GM19463 (cell line): ENCODE measurements around the gene SKOR2.
"Not testable (repeated sequence)": the region's sequence is repeated elsewhere in the genome, so short reads cannot be mapped to it uniquely, and the experiment has no call there.

Source experiments
- ATAC-seq: cut with Tn5 transposase; IDR thresholded peaks from one replicate; pipeline ENCODE4 v1.9.1; 2021; ENCODE audit warnings: mild to moderate bottlenecking, moderate library complexity; ENCODE audit not compliant: unreplicated experiment

SKOR2 gene

GRCh38 chr18:47204908-47205522 lies 46.4 kb downstream of the SKOR2 start:
- ATAC-seq: no peak

DNA sequence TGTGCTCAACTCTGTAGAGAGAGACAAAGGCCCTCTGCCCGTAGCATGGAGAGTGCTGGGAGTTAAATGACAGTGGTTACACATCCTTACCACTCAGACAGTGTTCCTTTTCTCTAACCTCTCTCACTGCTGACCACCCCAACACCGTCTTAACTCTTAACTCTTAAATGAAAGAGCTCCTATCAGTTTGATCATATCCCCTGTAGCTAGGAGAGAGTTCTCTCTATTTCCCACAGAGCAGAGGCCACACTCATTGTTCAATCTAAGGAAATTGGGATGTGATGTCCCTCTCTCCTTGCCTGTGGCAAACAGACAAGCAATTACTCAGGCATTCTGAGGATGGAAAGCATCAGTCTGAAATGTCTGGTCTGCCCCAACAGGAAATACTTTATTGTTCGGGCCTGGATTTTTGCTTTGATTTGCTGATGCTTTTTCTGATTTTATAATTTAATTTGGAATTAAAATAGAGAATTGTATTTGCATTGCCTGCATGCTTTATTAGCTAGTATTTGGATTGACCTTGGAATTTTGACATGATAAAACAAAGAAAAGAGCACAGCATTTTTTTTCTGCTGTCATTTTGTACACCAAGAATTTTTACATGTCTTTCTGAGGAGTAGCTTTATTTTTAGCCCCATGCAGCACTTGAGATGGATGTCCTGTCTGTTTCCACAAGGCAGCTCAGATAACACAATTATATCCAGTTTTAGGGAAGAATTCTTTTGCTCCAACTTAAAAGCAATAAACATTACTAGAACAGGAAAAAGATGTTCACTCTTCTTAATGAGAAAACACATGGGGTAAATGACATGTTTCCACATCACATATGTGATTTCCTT lies 47.6 kb downstream of the SKOR2 start:
- ATAC-seq: no peak

DNA sequence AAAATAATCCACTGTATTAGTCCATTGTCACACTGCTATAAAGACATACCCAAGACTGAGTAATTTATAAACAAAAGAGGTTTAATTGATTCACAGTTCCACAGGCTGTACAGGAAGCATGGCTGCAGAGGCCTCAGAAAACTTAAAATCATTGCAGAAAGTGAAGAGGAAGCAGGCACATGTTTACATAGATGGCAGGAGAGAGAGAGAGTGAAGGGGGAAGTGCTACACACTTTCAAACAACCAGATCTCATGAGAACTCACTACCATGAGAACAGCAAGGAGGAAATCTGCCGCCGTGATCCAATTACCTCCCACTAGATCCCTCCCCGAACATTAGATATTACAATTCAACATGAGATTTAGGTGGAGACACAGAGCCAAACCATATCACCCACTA lies 55.5 kb downstream of the SKOR2 start:
- not testable (repeated sequence) for ATAC-seq

GRCh38 chr18:47191961-47192360 lies 59.5 kb downstream of the SKOR2 start:
- ATAC-seq: no peak

GRCh38 chr18:47187721-47188120 lies 63.7 kb downstream of the SKOR2 start:
- ATAC-seq: no peak

- ATAC-seq: no peak
Observed at GRCh38 chr18:47184419-47185050, 66.9 kb downstream of the SKOR2 start.

GRCh38 chr18:47182156-47182555 lies 69.3 kb downstream of the SKOR2 start:
- not testable (repeated sequence) for ATAC-seq

- ATAC-seq: no peak
Observed at GRCh38 chr18:47180765-47181164, 70.7 kb downstream of the SKOR2 start.

DNA sequence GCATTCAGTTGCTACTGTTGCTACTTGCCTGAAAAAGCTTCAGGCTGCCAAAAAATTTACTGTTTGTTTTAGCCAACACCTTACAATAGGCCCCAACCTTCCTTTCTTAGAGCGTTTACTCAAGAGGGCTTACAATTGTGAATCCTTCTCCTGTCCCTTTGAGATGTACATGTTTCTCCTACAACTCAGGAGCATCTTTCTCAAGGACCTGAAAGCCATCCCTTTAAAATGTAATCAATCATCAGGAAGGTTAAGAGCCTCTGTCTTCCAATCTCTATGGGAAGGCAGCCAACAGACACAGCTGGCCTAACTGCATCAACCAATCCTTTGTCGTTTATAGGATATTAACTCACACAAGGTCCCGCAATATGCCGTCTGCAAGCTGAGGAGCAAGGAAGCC lies 71.9 kb downstream of the SKOR2 start:
- no peak for ATAC-seq

DNA sequence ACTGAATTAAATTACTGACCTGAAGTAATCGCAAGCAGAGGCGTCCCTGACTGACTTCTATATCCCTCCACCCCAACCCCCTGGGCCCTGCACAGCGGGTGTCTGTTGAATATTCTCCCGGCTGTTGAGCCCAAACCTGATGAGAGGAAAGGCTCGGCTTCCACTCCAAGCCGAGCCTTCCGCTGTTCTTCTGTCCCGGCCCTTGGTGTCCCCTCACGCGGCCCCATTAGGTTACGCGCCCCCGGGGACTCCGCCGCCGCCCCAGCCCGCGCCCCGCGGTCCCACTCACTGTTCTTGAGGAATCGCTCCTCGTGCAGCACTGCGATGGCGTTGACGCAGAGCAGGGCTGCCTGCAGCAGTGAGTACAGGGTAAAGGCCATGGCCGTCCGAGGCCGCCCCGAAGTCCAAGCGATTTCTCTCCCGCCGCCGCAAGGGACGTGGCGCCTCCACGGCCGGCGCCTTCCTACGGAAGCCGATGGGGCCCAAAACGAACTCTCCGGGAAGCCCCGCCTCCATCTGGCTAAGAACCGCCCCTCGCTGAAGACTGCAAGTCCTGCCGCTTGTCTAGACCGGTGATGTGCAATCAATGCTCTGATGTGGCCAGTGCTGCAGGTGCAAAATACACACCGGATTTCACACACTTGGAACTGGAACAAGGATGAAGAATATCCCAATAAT lies 75.4 kb downstream of the SKOR2 start, which contains the start of gene IER3IP1:
TSS of gene IER3IP1 (minus strand) at position 467 of the 678 bp plus-strand sequence. CDS start at position 380, 87 bp downstream.
- ATAC-seq: peak; percentile 82

- ATAC-seq: peak; percentile 4
Observed at GRCh38 chr18:47175283-47175897, 76.1 kb downstream of the SKOR2 start.

DNA sequence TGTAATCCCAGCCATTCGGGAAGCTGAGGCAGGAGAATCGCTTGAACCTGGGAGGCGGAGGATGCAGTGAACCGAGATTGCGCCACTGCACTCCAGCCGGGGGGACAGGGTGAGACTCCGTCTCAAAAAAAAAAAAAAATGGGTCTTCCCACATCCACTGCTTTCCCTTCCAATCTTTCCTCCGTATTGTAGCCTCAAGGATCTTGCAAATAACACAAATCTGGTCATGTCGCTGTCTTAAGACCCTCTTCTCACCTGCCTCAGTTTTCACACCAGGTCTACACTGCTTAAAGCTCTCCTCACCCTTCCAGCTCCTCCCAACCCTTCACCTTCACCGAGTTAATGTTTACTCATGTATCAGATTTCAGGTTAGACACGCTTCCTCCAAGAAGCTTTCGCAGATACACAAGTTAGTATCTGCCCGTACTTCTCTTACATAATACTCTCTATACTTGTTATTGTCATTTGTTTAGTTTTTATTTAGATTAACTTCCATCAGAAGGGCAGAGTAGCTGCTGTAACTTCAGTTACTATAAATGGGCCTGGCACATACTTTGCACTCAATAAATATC lies 76.8 kb downstream of the SKOR2 start:
- no peak for ATAC-seq

DNA sequence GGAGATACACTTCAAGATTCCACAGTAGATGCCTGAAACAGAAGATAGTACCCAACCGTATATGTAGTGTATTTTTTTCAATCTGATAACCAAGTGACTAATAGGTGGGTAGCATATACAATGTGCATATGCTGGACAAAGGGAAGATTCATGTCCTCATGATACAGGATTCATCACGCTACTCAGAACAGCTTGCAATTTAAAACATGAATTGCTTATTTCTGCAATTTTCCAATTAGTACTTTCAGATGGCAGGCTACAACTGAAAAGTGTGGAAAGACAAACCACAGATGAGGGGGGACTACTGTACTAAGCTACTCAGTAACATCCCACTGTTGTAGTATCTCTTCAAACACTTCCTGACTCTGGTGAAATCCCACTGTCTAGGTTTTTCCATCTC lies 79.0 kb downstream of the SKOR2 start:
- no peak for ATAC-seq

- no peak for ATAC-seq
Observed at GRCh38 chr18:47168913-47169312, 82.5 kb downstream of the SKOR2 start.

DNA sequence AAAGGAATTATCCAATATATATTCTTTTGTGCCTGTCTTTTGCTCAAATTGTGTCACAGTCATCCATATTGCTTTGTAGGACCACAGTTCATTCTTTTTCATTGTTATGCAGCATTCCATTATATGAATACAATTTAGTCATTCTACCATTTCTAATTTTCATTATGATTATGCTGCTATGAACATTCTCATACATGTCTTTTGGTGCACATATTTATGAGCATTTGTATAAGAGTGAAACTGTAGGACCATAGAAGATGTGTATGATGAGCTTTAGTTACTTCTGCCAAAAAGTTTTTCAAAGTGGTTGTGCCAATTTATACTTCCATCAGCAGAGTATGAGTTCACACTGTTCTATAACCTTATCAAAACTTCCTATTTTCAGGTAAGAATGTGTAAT lies 83.0 kb downstream of the SKOR2 start:
- no peak for ATAC-seq

- ATAC-seq: peak; percentile 49
Observed at GRCh38 chr18:47166294-47166693, 85.2 kb downstream of the SKOR2 start.

DNA sequence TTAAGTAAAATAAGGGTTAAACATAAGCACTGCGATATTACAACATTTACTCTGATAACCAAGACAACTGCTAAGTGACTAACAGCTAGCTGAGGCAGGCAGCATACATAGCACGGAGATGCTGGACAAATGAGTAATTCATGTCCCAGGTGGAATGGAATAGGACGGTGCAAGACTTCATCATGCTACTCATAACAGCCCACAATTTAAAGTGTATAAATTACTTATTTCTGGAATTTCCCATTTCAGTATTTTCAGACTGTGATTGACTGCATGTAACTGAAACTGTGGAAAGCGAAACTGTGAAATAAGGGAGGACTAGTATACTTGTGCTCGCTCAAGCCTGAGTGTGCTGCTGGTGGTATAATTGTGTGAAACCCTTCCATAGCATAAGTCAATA lies 88.2 kb downstream of the SKOR2 start:
- ATAC-seq: peak; percentile 79

DNA sequence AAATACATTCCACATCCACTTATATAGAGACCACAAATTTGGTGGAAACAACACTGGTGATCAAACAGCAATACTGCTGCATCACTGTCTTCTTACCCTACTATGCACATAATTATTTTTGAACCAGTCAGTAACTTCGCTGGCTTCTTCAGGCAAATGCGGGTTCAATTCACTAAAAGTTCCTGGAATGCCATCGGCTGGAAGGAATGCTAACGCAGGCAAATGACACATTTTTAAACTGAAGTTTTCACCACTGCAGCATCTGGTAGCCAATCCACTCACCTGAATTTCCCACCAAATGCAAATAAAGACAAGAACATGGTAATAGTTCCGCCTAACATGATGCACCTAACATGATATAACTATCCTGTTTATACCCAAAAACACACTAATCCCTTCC lies 91.2 kb downstream of the SKOR2 start:
- no peak for ATAC-seq

GRCh38 chr18:47158404-47158803 lies 93.1 kb downstream of the SKOR2 start:
- ATAC-seq: not testable (repeated sequence)
